Endothelial cell of umbilical vein (primary cell): Measurements from ENCODE around the gene INHBB. TPM values are rescaled to one million over a fixed set of nuclear protein-coding genes. Genes with fewer than 3 reads are reported as not detected.

Experiments used
- BruUV-seq: library from RNA; stranded (reverse); fragments of 400-500 nt; replicated peaks from 2 replicates; lab custom pipeline; 2021; lab: Mats Ljungman, UMichigan
- CTCF ChIA-PET: fragments of 300-600, 350-600 bp; sonication (Branson Sonifier 250); formaldehyde crosslinking; loops from one replicate; lab custom pipeline; 2021; ENCODE audit warnings: antibody characterized with exemption, inconsistent platforms; lab: Charles Lee
- POLR2A ChIA-PET: fragments of 300-600, 350-600 bp; sonication (Branson Sonifier 250); formaldehyde crosslinking; loops from one replicate; lab custom pipeline; 2021; ENCODE audit warnings: antibody characterized with exemption, inconsistent platforms; lab: Charles Lee
- DNase-seq: peaks from one replicate; pipeline ENCODE4 v3.0.0-alpha.2; 2011; ENCODE audit warnings: low read depth, low spot score
- FAIRE-seq: peaks from 2 replicates; lab custom pipeline; 2011; peaks lifted over from hg19 to GRCh38; lab: Jason Lieb, UNC
- H2AFZ ChIP-seq: 2 replicates; pipeline ENCODE4 v1.6.0; 2012; ENCODE audit warnings: low read depth, low read length, control low read depth, inconsistent platforms
- H3K27ac ChIP-seq: 2 replicates; pipeline ENCODE4 v1.5.1; 2011; ENCODE audit warnings: low read depth, mild to moderate bottlenecking, control low read depth, low read length, moderate library complexity; ENCODE audit not compliant: insufficient read depth
- H3K27me3 ChIP-seq, 2 experiments: 2 replicates each; pipeline versions ENCODE4 v1.6.0 to v1.6.1; 2011; ENCODE audit warnings: low read length in 2 of 2, mixed read lengths in 1 of 2; ENCODE audit not compliant: control insufficient read depth in 2 of 2, insufficient read depth in 2 of 2
- H3K36me3 ChIP-seq, 2 experiments: 2 replicates in 1 of 2; 3 replicates in 1 of 2; pipeline ENCODE4 v1.5.1; 2011; ENCODE audit warnings: low read length in 2 of 2, mild to moderate bottlenecking in 1 of 2, moderate library complexity in 1 of 2; ENCODE audit not compliant: control insufficient read depth in 2 of 2, insufficient read depth in 2 of 2; ENCODE audit errors: extremely low read depth in 1 of 2
- H3K4me1 ChIP-seq: 3 replicates; pipeline ENCODE4 v1.5.1; 2011; ENCODE audit warnings: mild to moderate bottlenecking, low read length; ENCODE audit not compliant: control insufficient read depth, insufficient read depth; ENCODE audit errors: extremely low read depth
- H3K4me2 ChIP-seq: 2 replicates; pipeline ENCODE4 v1.6.1; 2011; ENCODE audit warnings: low read length, control low read depth, mixed read lengths; ENCODE audit not compliant: insufficient read depth
- H3K4me3 ChIP-seq, 3 experiments: fragments of 200-600 bp in 1 of 3; sonication (generic), shearing (Covaris generic) in 1 of 3; replicated peaks in 1 of 3; 2 replicates each; pipeline ENCODE4 v1.5.1; 2011 to 2016; ENCODE audit warnings: control low read depth in 3 of 3, low read length in 3 of 3, mild to moderate bottlenecking in 2 of 3, inconsistent platforms in 1 of 3, low read depth in 1 of 3, moderate library complexity in 1 of 3; ENCODE audit not compliant: insufficient read depth in 1 of 3
- H3K79me2 ChIP-seq: 2 replicates; pipeline ENCODE4 v1.6.0; 2012; ENCODE audit warnings: low read length, inconsistent platforms; ENCODE audit not compliant: control insufficient read depth, insufficient read depth
- H3K9ac ChIP-seq: replicated peaks from 2 replicates; pipeline ENCODE3; 2011; ENCODE audit warnings: low read length, control low read depth; ENCODE audit not compliant: insufficient read depth; ENCODE audit errors: extremely low read depth
- H3K9me1 ChIP-seq: replicated peaks from 3 replicates; pipeline ENCODE4 v1.6.0; 2011; ENCODE audit warnings: mild to moderate bottlenecking, low read length; ENCODE audit not compliant: control insufficient read depth, insufficient read depth; ENCODE audit errors: extremely low read depth
- H3K9me3 ChIP-seq: replicated peaks from 2 replicates; pipeline ENCODE4 v1.5.1; 2012; ENCODE audit warnings: low read length, inconsistent platforms; ENCODE audit not compliant: control insufficient read depth, insufficient read depth
- H4K20me1 ChIP-seq: replicated peaks from 2 replicates; pipeline ENCODE3; 2011; ENCODE audit warnings: mild to moderate bottlenecking, low read length; ENCODE audit not compliant: control insufficient read depth, insufficient read depth; ENCODE audit errors: extremely low read depth
- FOS ChIP-seq: IDR thresholded peaks from 2 replicates; pipeline ENCODE4 v1.6.1; 2011; ENCODE audit warnings: mild to moderate bottlenecking, low read length, moderate library complexity, borderline replicate concordance; ENCODE audit not compliant: insufficient read depth
- GATA2 ChIP-seq: IDR thresholded peaks from 2 replicates; pipeline ENCODE4 v1.7.0; 2011; ENCODE audit warnings: low read depth, mild to moderate bottlenecking, moderate library complexity, mixed read lengths, low read length; ENCODE audit not compliant: insufficient read length, insufficient read depth
- dilution Hi-C: fragments of 300-500 bp; cut with MboI; formaldehyde crosslinking; loops from one replicate; pipeline ENCODE4 v1.15.0; 2019; ENCODE audit warnings: low sequenced_read_pairs; ENCODE audit not compliant: extremely low pct_ligation_motif_present
- intact Hi-C: fragments of 100-400 bp; cut with micrococcal nuclease; formaldehyde crosslinking; loops from one replicate; pipeline ENCODE4 v1.10.0; 2022
- polyA plus RNA-seq, 4 experiments: library from polyadenylated mRNA; depleted of rRNA in 3 of 4; stranded (reverse) in 3 of 4; unstranded in 1 of 4; fragments of >200 nt; gene quantifications; 2 replicates each; pipeline versions ENCODE4 v1.2.1 to v1.2.3, GENCODE V29; 2011 to 2012; ENCODE audit warnings: missing spikeins in 1 of 4
- total RNA-seq: library from RNA; stranded (reverse); gene quantifications from 2 replicates; pipeline ENCODE4 v1.2.3, GENCODE V29; 2021
- TF ChIP-seq, protein P1 (sequence below), 2 donors: IDR thresholded peaks; 1 replicate in 1 of 2; 2 replicates in 1 of 2; pipeline ENCODE4 v1.5.1; 2011; ENCODE audit warnings: low read length in 2 of 2, mild to moderate bottlenecking in 2 of 2, moderate library complexity in 2 of 2, control low read depth in 1 of 2, inconsistent platforms in 1 of 2, low read depth in 1 of 2; ENCODE audit not compliant: insufficient read depth in 1 of 2; ENCODE audit errors: extremely low read depth in 1 of 2
- TF ChIP-seq, protein P2 (sequence below): IDR thresholded peaks from 2 replicates; pipeline ENCODE4 v1.6.1; 2011; ENCODE audit not compliant: insufficient read depth, insufficient read length

Gene INHBB
- total and polyA plus RNA-seq, 2 donors (not counting 3 experiments of a cell fraction or from before 2014, with no cell fraction given), result 0.11 to 1.8 TPM

GRCh38 chr2:120376101-120376500, 30.2 kb downstream of the INHBB start:
- no peaks in the 10 kb centered on the region for H3K36me3 ChIP-seq
- intact Hi-C loops (no loop called here), dilution Hi-C loops (no loop called here)
- H4K20me1 ChIP-seq, result no peaks in the 10 kb centered on the region
- no peaks in the 10 kb centered on the region for H3K9me1 ChIP-seq
- H3K9ac ChIP-seq, result no peak overlapping the region
- DNase-seq, result no peak
- H2AFZ ChIP-seq, result no peak overlapping the region
- POLR2A ChIA-PET, result no interaction called here
- H3K79me2 ChIP-seq, result no peaks in the 10 kb centered on the region
- H3K9me3 ChIP-seq, result no peaks in the 10 kb centered on the region
- no peak for FAIRE-seq
- BruUV-seq, result no TSS peak
- TF ChIP-seq, protein P1, sequence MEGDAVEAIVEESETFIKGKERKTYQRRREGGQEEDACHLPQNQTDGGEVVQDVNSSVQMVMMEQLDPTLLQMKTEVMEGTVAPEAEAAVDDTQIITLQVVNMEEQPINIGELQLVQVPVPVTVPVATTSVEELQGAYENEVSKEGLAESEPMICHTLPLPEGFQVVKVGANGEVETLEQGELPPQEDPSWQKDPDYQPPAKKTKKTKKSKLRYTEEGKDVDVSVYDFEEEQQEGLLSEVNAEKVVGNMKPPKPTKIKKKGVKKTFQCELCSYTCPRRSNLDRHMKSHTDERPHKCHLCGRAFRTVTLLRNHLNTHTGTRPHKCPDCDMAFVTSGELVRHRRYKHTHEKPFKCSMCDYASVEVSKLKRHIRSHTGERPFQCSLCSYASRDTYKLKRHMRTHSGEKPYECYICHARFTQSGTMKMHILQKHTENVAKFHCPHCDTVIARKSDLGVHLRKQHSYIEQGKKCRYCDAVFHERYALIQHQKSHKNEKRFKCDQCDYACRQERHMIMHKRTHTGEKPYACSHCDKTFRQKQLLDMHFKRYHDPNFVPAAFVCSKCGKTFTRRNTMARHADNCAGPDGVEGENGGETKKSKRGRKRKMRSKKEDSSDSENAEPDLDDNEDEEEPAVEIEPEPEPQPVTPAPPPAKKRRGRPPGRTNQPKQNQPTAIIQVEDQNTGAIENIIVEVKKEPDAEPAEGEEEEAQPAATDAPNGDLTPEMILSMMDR (IDR thresholded peaks at IDR 0.05; ENCODE audit: extremely low read depth in 1 of 2, insufficient read depth in 1 of 2, low read depth in 1 of 2, low read length in 2 of 2), result no peak
- TF ChIP-seq, protein P2, sequence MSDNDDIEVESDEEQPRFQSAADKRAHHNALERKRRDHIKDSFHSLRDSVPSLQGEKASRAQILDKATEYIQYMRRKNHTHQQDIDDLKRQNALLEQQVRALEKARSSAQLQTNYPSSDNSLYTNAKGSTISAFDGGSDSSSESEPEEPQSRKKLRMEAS, result no peak
- TF ChIP-seq FOS (no peak), GATA2 (no peak)
- H3K27me3 ChIP-seq, result no peaks in the 10 kb centered on the region
- H3K4me2 ChIP-seq, result no peak overlapping the region
- H3K4me1 ChIP-seq, result no peaks in the 10 kb centered on the region
- H3K4me3 ChIP-seq, result no peak overlapping the region
- no peak overlapping the region for H3K27ac ChIP-seq
- CTCF ChIA-PET, result interaction anchor here (1.4 kb wide), 1 partner anchor 145 kb away, joined by 3 read pairs; no protein-coding TSS in a partner anchor
